ENCODE results near the gene TAS2R4.

- TF ChIP-seq CTCF (conservative IDR thresholded peaks at IDR 0.05; ENCODE audit: low read depth, low read length) (no peak), EZH2 (IDR thresholded peaks at IDR 0.05; ENCODE audit: borderline replicate concordance, low read depth, low read length, poor library complexity, severe bottlenecking) (no peak)
These were observed 11.8 kb downstream of the TAS2R4 start for GRCh38 chr7:141788296-141788695.
